GM23338 (cell line): Measurements from ENCODE around the gene MTARC1. TPM values are rescaled to one million over a fixed set of nuclear protein-coding genes. Genes with fewer than 3 reads are reported as not detected.

Experiments used
- ATAC-seq: fragments of 200-7000 bp; cut with Tn5 transposase; 3 replicates; pipeline ENCODE4 v1.9.1; 2020
- DNase-seq: peaks from one replicate; pipeline ENCODE4 v3.0.0-alpha.2; 2015; ENCODE audit warnings: low spot score
- H2AFZ ChIP-seq: fragments of 200-600 bp; sonication (generic); 2 replicates; pipeline ENCODE4 v1.8.0; 2016; ENCODE audit warnings: antibody characterized with exemption, mild to moderate bottlenecking, moderate library complexity
- H3F3A ChIP-seq: fragments of 200-600 bp; sonication (generic); replicated peaks from 2 replicates; pipeline ENCODE4 v1.8.0; 2017; ENCODE audit warnings: antibody characterized with exemption, mixed run types, low read depth
- H3K27ac ChIP-seq: fragments of 200-600 bp; sonication (generic); 2 replicates; pipeline ENCODE4 v1.6.1; 2016; ENCODE audit warnings: low read depth
- H3K27me3 ChIP-seq: fragments of 200-600 bp; sonication (generic); 2 replicates; pipeline ENCODE4 v1.8.0; 2016; ENCODE audit warnings: mild to moderate bottlenecking, mixed run types, moderate library complexity; ENCODE audit not compliant: insufficient read depth
- H3K36me3 ChIP-seq: fragments of 200-600 bp; sonication (generic); 2 replicates; pipeline ENCODE4 v1.8.0; 2016; ENCODE audit warnings: mild to moderate bottlenecking; ENCODE audit not compliant: insufficient read depth
- H3K4me1 ChIP-seq: fragments of 200-600 bp; sonication (generic); 2 replicates; pipeline ENCODE4 v1.8.0; 2016; ENCODE audit warnings: mild to moderate bottlenecking, moderate library complexity; ENCODE audit not compliant: insufficient read depth
- H3K4me2 ChIP-seq: fragments of 200-600 bp; sonication (generic); 2 replicates; pipeline ENCODE4 v1.7.1; 2017; ENCODE audit warnings: mixed run types
- H3K4me3 ChIP-seq: fragments of 200-600 bp; sonication (generic); 2 replicates; pipeline ENCODE4 v1.6.1; 2016; ENCODE audit warnings: mixed run types
- H3K79me2 ChIP-seq: fragments of 200-600 bp; sonication (generic); replicated peaks from 2 replicates; pipeline ENCODE4 v1.8.0; 2017; ENCODE audit warnings: mild to moderate bottlenecking; ENCODE audit not compliant: insufficient read depth
- H3K9me2 ChIP-seq: fragments of 200-600 bp; sonication (generic); 2 replicates; pipeline ENCODE4 v1.8.0; 2017; ENCODE audit not compliant: insufficient read depth
- H4K20me1 ChIP-seq: fragments of 200-600 bp; sonication (generic); replicated peaks from 2 replicates; pipeline ENCODE4 v1.8.0; 2017; ENCODE audit warnings: mild to moderate bottlenecking; ENCODE audit not compliant: insufficient read depth
- H3K27ac Mint-ChIP-seq: 2 replicates; pipeline ENCODE4 v1.8.0; 2020; ENCODE audit warnings: inconsistent platforms, mild to moderate bottlenecking, moderate library complexity, mixed read lengths
- H3K27me3 Mint-ChIP-seq: 3 replicates; pipeline ENCODE4 v1.8.0; 2022; ENCODE audit warnings: low read depth, mild to moderate bottlenecking, moderate library complexity, mixed read lengths, inconsistent platforms; ENCODE audit not compliant: insufficient read depth, poor library complexity
- H3K36me3 Mint-ChIP-seq: 3 replicates; pipeline ENCODE4 v1.8.0; 2021; ENCODE audit warnings: low read depth, mild to moderate bottlenecking, inconsistent platforms, moderate library complexity, mixed read lengths
- H3K4me1 Mint-ChIP-seq: 3 replicates; pipeline ENCODE4 v1.8.0; 2020; ENCODE audit warnings: mild to moderate bottlenecking, inconsistent platforms, mixed read lengths
- H3K4me3 Mint-ChIP-seq: 3 replicates; pipeline ENCODE4 v1.8.0; 2021; ENCODE audit warnings: moderate library complexity, mild to moderate bottlenecking, inconsistent platforms, mixed read lengths
- H3K9me3 Mint-ChIP-seq: 3 replicates; pipeline ENCODE4 v1.8.0; 2020; ENCODE audit warnings: moderate library complexity, mild to moderate bottlenecking, inconsistent platforms, mixed read lengths
- CREB1 ChIP-seq: fragments of 250-450 bp; sonication (Bioruptor Pico); IDR thresholded peaks from 2 replicates; pipeline ENCODE4 v1.5.0; 2020; ENCODE audit warnings: low read depth, mild to moderate bottlenecking, moderate library complexity
- CTCF ChIP-seq, 2 experiments: fragments of 200-600 bp in 1 of 2; sonication (generic) in 1 of 2; conservative IDR thresholded peaks; 2 replicates each; pipeline versions ENCODE4 v1.5.1 to v1.6.1; 2016 to 2017; ENCODE audit warnings: antibody characterized with exemption in 2 of 2, low read depth in 2 of 2, mild to moderate bottlenecking in 2 of 2, moderate library complexity in 1 of 2
- ETS1 ChIP-seq: IDR thresholded peaks from 2 replicates; pipeline ENCODE4 v1.6.1; 2016; ENCODE audit warnings: antibody characterized with exemption
- EZH2 ChIP-seq: fragments of 200-600 bp; sonication (generic); IDR thresholded peaks from one replicate; pipeline ENCODE4 v1.8.0; 2017; ENCODE audit warnings: antibody characterized with exemption, mild to moderate bottlenecking, low read depth; ENCODE audit not compliant: unreplicated experiment
- EZH2phosphoT487 ChIP-seq: fragments of 200-600 bp; sonication (generic); IDR thresholded peaks from one replicate; pipeline ENCODE4 v1.8.1; 2018; ENCODE audit warnings: antibody characterized with exemption; ENCODE audit not compliant: unreplicated experiment
- JUNB ChIP-seq: IDR thresholded peaks from one replicate; pipeline ENCODE4 v1.6.1; 2016; ENCODE audit warnings: antibody characterized with exemption; ENCODE audit not compliant: unreplicated experiment
- NANOG ChIP-seq: IDR thresholded peaks from 2 replicates; pipeline ENCODE4 v1.6.1; 2016; ENCODE audit warnings: antibody characterized with exemption, borderline replicate concordance
- STAT1 ChIP-seq: IDR thresholded peaks from one replicate; pipeline ENCODE4 v1.6.1; 2016; ENCODE audit warnings: antibody characterized with exemption; ENCODE audit not compliant: unreplicated experiment
- ZNF114 ChIP-seq: fragments of 250-450 bp; sonication (Bioruptor Pico); IDR thresholded peaks from 2 replicates; pipeline ENCODE4 v1.5.0; 2020; ENCODE audit warnings: mild to moderate bottlenecking, moderate library complexity
- ZNF331 ChIP-seq: fragments of 250-450 bp; sonication (Bioruptor Pico); IDR thresholded peaks from 2 replicates; pipeline ENCODE4 v1.5.0; 2020; ENCODE audit warnings: low read depth, mild to moderate bottlenecking, moderate library complexity
- ZNF462 ChIP-seq: fragments of 250-450 bp; sonication (Bioruptor Pico); IDR thresholded peaks from 2 replicates; pipeline ENCODE4 v1.5.0; 2020; ENCODE audit warnings: mild to moderate bottlenecking, moderate library complexity
- polyA plus RNA-seq: library from polyadenylated mRNA; unstranded; fragments of >200 nt; fragmentation: Nextera tagmentation; extraction: Ambion mirVana; gene quantifications from 2 replicates; pipeline ENCODE4 v1.2.1, GENCODE V29; 2016
- total RNA-seq: library from RNA; depleted of rRNA; stranded (reverse); fragments of >200 nt; shearing (Covaris generic); gene quantifications from 2 replicates; pipeline ENCODE4 v1.2.3, GENCODE V29; 2014

MTARC1 gene
- total and polyA plus RNA-seq, 2 experiments from 2014 or later, result 33.9 to 34.6 TPM

DNA sequence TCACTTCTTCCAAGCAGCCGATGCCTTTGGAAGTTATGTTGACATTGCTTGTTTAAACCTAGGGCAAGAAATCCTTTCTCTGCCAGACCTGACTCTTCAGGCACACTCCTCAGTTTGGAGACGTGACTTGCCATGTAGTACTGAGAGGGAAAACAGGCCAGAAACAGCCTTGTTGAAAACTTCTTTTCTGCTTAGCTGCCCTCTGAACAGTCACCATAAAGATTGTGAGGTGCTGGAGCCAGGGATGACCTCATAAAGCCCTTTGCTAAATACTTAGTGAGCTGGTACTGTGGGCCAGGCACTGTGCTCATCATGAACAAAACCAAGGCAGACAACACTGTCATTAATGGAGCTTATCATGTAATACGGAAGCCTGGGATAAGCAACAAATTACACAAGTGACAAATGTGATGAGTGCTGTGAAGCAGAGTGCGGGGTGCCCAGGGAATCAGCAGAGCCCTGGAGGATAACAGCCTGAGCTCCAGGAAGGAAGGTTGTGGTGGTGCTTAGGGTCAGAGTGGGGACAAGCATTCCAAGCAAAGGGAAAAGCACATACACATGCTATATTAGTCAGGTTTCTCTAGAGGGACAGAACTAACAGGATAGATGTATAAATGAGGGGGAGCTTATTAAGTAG, 42.4 kb downstream of the MTARC1 start:
- peaks cover 2% of the 10 kb centered on the region for H3K27me3 Mint-ChIP-seq
- no peak overlapping the region for H3K4me3 Mint-ChIP-seq
- ATAC-seq (no peak), DNase-seq (no peak)
- 0 out of 3 replicates have a peak, but pooled peaks cover 3% of the 10 kb centered on the region for H3K36me3 Mint-ChIP-seq
- Histone ChIP-seq H2AFZ (no peak overlapping the region), H3K79me2 (no peaks in the 10 kb centered on the region), H3K4me1 (no peaks in the 10 kb centered on the region), H3F3A (no peaks in the 10 kb centered on the region), H3K4me2 (no peak overlapping the region), H4K20me1 (no peaks in the 10 kb centered on the region), H3K36me3 (no peaks in the 10 kb centered on the region; the same call in 1 of the 2 replicates), H3K9me2 (no peaks in the 10 kb centered on the region), H3K4me3 (no peak overlapping the region), H3K27me3 (no peaks in the 10 kb centered on the region), H3K27ac (no peak overlapping the region)
- H3K4me1 Mint-ChIP-seq, result peaks cover 8% of the 10 kb centered on the region
- TF ChIP-seq EZH2phosphoT487 (no peak), JUNB (no peak), ZNF114 (no peak)
- no peaks in the 10 kb centered on the region for H3K9me3 Mint-ChIP-seq
- no peak overlapping the region for H3K27ac Mint-ChIP-seq

- no peak overlapping the region for H3K4me3 ChIP-seq
- no peaks in the 10 kb centered on the region for H3K27me3 ChIP-seq
- ATAC-seq, result no peak
- no peaks in the 10 kb centered on the region for H3K4me1 ChIP-seq
- no peak overlapping the region for H3K4me2 ChIP-seq
- H3K9me2 ChIP-seq, result no peaks in the 10 kb centered on the region
- Mint-ChIP-seq H3K27me3 (peaks cover 2% of the 10 kb centered on the region), H3K27ac (no peak overlapping the region), H3K9me3 (no peaks in the 10 kb centered on the region), H3K4me3 (no peak overlapping the region), H3K36me3 (0 out of 3 replicates have a peak, but pooled peaks cover 3% of the 10 kb centered on the region), H3K4me1 (no peaks in the 10 kb centered on the region)
- H3K27ac ChIP-seq, result no peak overlapping the region
- no peaks in the 10 kb centered on the region; the same call in 1 of the 2 replicates for H3K36me3 ChIP-seq
- no peaks in the 10 kb centered on the region for H4K20me1 ChIP-seq
- H2AFZ ChIP-seq, result no peak overlapping the region
- no peak for DNase-seq
- no peaks in the 10 kb centered on the region for H3F3A ChIP-seq
- no peaks in the 10 kb centered on the region for H3K79me2 ChIP-seq
- TF ChIP-seq JUNB, result no peak
- TF ChIP-seq ZNF331 (CRISPR knock-in tag), result no peak
- no peak for TF ChIP-seq CTCF (conservative IDR thresholded peaks at IDR 0.05; ENCODE audit: low read depth in 2 of 2)
- no peak for TF ChIP-seq CREB1 (CRISPR knock-in tag)
- no peak for TF ChIP-seq ZNF462 (CRISPR knock-in tag)
- no peak for TF ChIP-seq STAT1
- no peak for TF ChIP-seq NANOG
- no peak for TF ChIP-seq ZNF114
- no peak for TF ChIP-seq ETS1
- no peak for TF ChIP-seq EZH2phosphoT487
- no peak for TF ChIP-seq EZH2
Measured at GRCh38 chr1:220833436-220833835, 46.7 kb downstream of the MTARC1 start.
